Karpas-422 (cell line): Measurements from ENCODE around the gene MGST3. TPM values are rescaled to one million over a fixed set of nuclear protein-coding genes. Genes with fewer than 3 reads are reported as not detected.
"Not testable (repeated sequence)": the region's sequence is repeated elsewhere in the genome, so short reads cannot be mapped to it uniquely, and the experiment has no call there.

Source experiments
- DNase-seq: peaks from one replicate; pipeline ENCODE4 v3.0.0-alpha.2; 2015
- H2AFZ ChIP-seq: fragments of 200-600 bp; sonication (generic); 2 replicates; pipeline ENCODE4 v1.6.1; 2014; ENCODE audit warnings: antibody characterized with exemption, low read length, mixed read lengths
- H3K27ac ChIP-seq: fragments of 200-600 bp; sonication (generic); 2 replicates; pipeline ENCODE4 v1.5.1; 2014; ENCODE audit warnings: mild to moderate bottlenecking, low read length, moderate library complexity
- H3K27me3 ChIP-seq: fragments of 200-600 bp; sonication (generic); 2 replicates; pipeline ENCODE4 v1.6.1; 2014; ENCODE audit warnings: low read length, mixed read lengths
- H3K36me3 ChIP-seq: fragments of 200-600 bp; sonication (generic); 2 replicates; pipeline ENCODE4 v1.6.1; 2014; ENCODE audit warnings: low read length, mixed read lengths; ENCODE audit not compliant: insufficient read depth
- H3K4me1 ChIP-seq: fragments of 200-600 bp; sonication (generic); 2 replicates; pipeline ENCODE4 v1.6.1; 2014; ENCODE audit warnings: mild to moderate bottlenecking, low read length, mixed read lengths
- H3K4me2 ChIP-seq: fragments of 200-600 bp; sonication (generic); 2 replicates; pipeline ENCODE4 v1.6.1; 2014; ENCODE audit warnings: low read length, low read depth, mild to moderate bottlenecking; ENCODE audit not compliant: poor library complexity, severe bottlenecking
- H3K4me3 ChIP-seq: fragments of 200-600 bp; sonication (generic); 2 replicates; pipeline ENCODE4 v1.5.1; 2014; ENCODE audit warnings: mild to moderate bottlenecking, antibody characterized with exemption, low read length, mixed read lengths
- H3K79me2 ChIP-seq: fragments of 200-600 bp; sonication (generic); 2 replicates; pipeline ENCODE4 v1.6.1; 2014; ENCODE audit warnings: mild to moderate bottlenecking, low read length, mixed read lengths
- H3K9ac ChIP-seq: fragments of 200-600 bp; sonication (generic); 2 replicates; pipeline ENCODE4 v1.6.0; 2014; ENCODE audit warnings: low read length
- H3K9me2 ChIP-seq: fragments of 200-600 bp; sonication (generic), shearing (Covaris generic); replicated peaks from 2 replicates; pipeline ENCODE4 v1.6.0; 2014; ENCODE audit warnings: mild to moderate bottlenecking, low read length, moderate library complexity; ENCODE audit not compliant: insufficient read depth
- H3K9me3 ChIP-seq: fragments of 300-700, 200-600 bp; sonication (generic); 2 replicates; pipeline ENCODE4 v1.6.1; 2014; ENCODE audit warnings: low read length, mixed read lengths
- H4K20me1 ChIP-seq: fragments of 200-600 bp; sonication (generic); 2 replicates; pipeline ENCODE4 v1.6.1; 2014; ENCODE audit warnings: mild to moderate bottlenecking, antibody characterized with exemption, low read length, low read depth; ENCODE audit not compliant: insufficient read depth
- total RNA-seq: library from RNA; depleted of rRNA; stranded (reverse); fragments of >200 nt; shearing (Covaris generic); gene quantifications from 2 replicates; pipeline ENCODE4 v1.2.3, GENCODE V29; 2014; ENCODE audit warnings: low replicate concordance

Gene MGST3
- total RNA-seq, 1 experiment from 2014 or later, result 40.7 TPM

DNA sequence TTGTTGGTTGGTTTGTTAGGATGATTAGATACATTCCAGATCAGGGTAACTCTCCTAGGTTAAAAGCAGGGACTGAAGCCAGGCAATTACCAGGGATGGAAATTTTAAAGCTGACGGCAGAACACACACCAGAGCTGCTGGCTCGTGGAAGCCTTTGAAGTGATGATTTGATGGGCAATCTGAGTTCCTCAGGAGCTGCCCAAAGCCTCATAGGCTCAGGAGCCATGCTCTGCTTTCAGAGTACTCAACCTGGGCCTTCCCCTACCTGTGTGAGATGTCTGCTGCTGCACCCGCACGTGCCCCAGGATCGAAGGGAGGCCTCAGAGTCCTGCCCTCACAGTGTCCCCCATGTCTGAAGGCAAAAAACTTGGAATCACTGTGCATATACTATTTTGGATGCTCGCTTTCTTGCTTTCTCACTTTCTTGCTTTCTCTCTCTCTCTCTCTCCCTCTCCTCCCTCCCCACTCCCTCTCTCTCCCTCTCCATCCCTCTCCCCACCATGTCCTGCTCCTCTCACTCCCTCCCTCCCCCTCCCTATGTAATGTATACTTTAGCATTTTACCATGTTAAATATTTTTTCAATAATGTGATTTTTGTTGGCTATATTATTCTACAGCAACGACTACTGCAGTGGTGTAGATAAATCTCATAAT lies 18.0 kb downstream of the MGST3 start:
- Histone ChIP-seq H3K4me1 (no peaks in the 10 kb centered on the region), H3K9ac (no peak overlapping the region), H3K36me3 (no peaks in the 10 kb centered on the region), H4K20me1 (no peaks in the 10 kb centered on the region), H3K27me3 (no peaks in the 10 kb centered on the region), H3K9me2 (no peaks in the 10 kb centered on the region), H3K27ac (no peak overlapping the region), H3K4me2 (no peak overlapping the region), H3K9me3 (no peaks in the 10 kb centered on the region), H2AFZ (no peak overlapping the region), H3K4me3 (no peak overlapping the region), H3K79me2 (no peaks in the 10 kb centered on the region)
- DNase-seq, result no peak

DNA sequence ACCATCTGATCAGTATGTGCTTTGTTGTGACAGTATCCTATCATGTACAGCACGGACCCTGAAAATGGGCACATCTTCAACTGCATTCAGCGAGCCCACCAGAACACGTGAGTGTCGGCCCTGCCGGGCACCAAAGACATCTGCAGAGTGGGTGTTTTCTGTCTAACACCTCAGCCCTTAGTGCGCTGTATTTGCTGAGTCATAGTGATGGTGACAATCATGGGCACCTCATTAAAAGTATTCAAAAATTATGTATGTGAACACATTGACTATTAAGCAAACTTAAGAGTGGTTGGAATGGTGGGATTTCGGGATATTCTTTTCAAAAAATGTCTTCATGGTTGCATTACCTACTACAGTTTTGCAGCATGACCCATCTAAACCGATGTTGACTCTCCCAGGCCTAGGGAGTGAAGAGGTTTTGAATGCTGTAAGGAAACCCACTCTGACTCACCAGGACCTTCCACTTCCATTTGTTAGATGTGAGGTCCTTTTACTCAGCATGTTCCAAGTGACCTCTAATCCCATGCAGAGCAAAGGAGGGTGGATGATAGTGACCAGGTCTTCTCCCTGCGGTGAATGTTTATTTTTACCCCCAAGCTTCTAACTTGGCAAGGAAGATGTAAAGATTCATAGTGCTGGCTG lies 20.1 kb downstream of the MGST3 start:
- H3K9me2 ChIP-seq, result no peaks in the 10 kb centered on the region
- H3K27me3 ChIP-seq, result no peaks in the 10 kb centered on the region
- H3K79me2 ChIP-seq, result no peaks in the 10 kb centered on the region
- no peak overlapping the region for H3K4me2 ChIP-seq
- H3K4me3 ChIP-seq, result no peak overlapping the region
- H3K4me1 ChIP-seq, result no peaks in the 10 kb centered on the region
- DNase-seq, result no peak
- H3K27ac ChIP-seq, result no peak overlapping the region
- no peaks in the 10 kb centered on the region for H4K20me1 ChIP-seq
- no peaks in the 10 kb centered on the region for H3K9me3 ChIP-seq
- no peaks in the 10 kb centered on the region for H3K36me3 ChIP-seq
- H2AFZ ChIP-seq, result no peak overlapping the region
- no peak overlapping the region for H3K9ac ChIP-seq

DNA sequence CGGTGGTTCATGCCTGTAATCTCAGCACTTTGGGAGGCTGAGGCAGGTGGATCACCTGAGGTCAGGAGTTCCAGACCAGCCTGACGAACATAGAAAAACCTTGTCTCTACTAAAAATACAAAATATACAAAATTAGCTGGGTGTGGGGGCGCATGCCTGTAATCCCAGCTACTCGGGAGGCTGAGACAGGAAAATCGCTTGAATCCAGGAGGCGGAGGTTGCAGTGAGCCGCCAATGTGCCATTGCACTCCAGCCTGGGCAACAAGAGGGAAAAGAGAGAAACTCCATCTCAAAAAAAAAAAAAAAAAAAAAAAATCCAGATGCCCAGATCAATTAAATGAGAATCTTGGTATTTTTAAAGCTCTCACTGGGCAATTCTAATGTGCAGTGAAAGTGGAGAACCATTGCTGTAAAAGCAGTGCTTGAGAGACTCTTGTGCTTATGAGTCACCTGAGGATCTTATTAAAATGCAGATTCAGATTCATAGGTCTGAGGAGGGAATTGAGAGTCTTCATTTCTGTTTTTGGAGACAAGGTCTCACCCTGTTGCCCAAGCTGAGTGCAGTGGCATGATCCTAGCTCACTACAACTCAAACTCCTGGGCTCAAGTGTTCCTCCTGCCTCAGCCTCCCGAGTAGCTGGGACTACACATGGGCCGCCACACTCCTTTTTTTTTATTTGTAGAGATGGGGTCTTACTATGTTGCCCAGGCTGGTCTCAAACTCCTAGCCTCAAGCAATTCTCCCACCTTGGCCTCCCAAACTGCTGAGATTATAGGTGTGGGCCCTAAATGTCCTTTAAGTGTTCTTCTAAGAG lies 27.9 kb downstream of the MGST3 start:
- not testable (repeated sequence) for H3K4me3 ChIP-seq, H3K79me2 ChIP-seq, H2AFZ ChIP-seq, H4K20me1 ChIP-seq, H3K9me2 ChIP-seq, H3K27ac ChIP-seq, H3K27me3 ChIP-seq, H3K9ac ChIP-seq, DNase-seq, H3K9me3 ChIP-seq, H3K4me2 ChIP-seq, H3K4me1 ChIP-seq
- H3K36me3 ChIP-seq, result peaks cover 26% of the 10 kb centered on the region; the same call in 1 of the 2 replicates

GRCh38 chr1:165659581-165659895 lies 28.5 kb downstream of the MGST3 start:
- H2AFZ ChIP-seq, result no peak overlapping the region
- no peaks in the 10 kb centered on the region for H4K20me1 ChIP-seq
- no peak overlapping the region for H3K4me3 ChIP-seq
- no peaks in the 10 kb centered on the region for H3K9me3 ChIP-seq
- H3K36me3 ChIP-seq, result peaks cover 31% of the 10 kb centered on the region; the same call in 1 of the 2 replicates
- no peaks in the 10 kb centered on the region for H3K9me2 ChIP-seq
- H3K79me2 ChIP-seq, result no peaks in the 10 kb centered on the region
- H3K4me1 ChIP-seq, result no peaks in the 10 kb centered on the region
- no peak for DNase-seq
- H3K9ac ChIP-seq, result no peak overlapping the region
- H3K27ac ChIP-seq, result no peak overlapping the region
- H3K27me3 ChIP-seq, result no peaks in the 10 kb centered on the region
- no peak overlapping the region for H3K4me2 ChIP-seq

- no peak overlapping the region for H3K27ac ChIP-seq
- no peak overlapping the region for H2AFZ ChIP-seq
- H3K4me3 ChIP-seq, result no peak overlapping the region
- no peaks in the 10 kb centered on the region for H3K27me3 ChIP-seq
- no peak overlapping the region for H3K9ac ChIP-seq
- no peaks in the 10 kb centered on the region for H4K20me1 ChIP-seq
- peaks cover 48% of the 10 kb centered on the region; the same call in 1 of the 2 replicates for H3K36me3 ChIP-seq
- no peaks in the 10 kb centered on the region for H3K9me2 ChIP-seq
- H3K4me2 ChIP-seq, result no peak overlapping the region
- no peaks in the 10 kb centered on the region for H3K4me1 ChIP-seq
- no peaks in the 10 kb centered on the region for H3K9me3 ChIP-seq
- H3K79me2 ChIP-seq, result no peaks in the 10 kb centered on the region
- no peak for DNase-seq
These were observed 30.7 kb downstream of the MGST3 start for GRCh38 chr1:165661703-165662102.

GRCh38 chr1:165662186-165662585 lies 31.2 kb downstream of the MGST3 start:
- H3K27ac ChIP-seq, result no peak overlapping the region
- H3K4me2 ChIP-seq, result no peak overlapping the region
- H3K9me2 ChIP-seq, result no peaks in the 10 kb centered on the region
- no peaks in the 10 kb centered on the region for H3K79me2 ChIP-seq
- H3K4me3 ChIP-seq, result no peak overlapping the region
- no peaks in the 10 kb centered on the region for H3K27me3 ChIP-seq
- DNase-seq, result no peak
- peaks cover 48% of the 10 kb centered on the region; the same call in 1 of the 2 replicates for H3K36me3 ChIP-seq
- H4K20me1 ChIP-seq, result no peaks in the 10 kb centered on the region
- no peaks in the 10 kb centered on the region for H3K9me3 ChIP-seq
- H2AFZ ChIP-seq, result no peak overlapping the region
- H3K9ac ChIP-seq, result no peak overlapping the region
- no peaks in the 10 kb centered on the region for H3K4me1 ChIP-seq

DNA sequence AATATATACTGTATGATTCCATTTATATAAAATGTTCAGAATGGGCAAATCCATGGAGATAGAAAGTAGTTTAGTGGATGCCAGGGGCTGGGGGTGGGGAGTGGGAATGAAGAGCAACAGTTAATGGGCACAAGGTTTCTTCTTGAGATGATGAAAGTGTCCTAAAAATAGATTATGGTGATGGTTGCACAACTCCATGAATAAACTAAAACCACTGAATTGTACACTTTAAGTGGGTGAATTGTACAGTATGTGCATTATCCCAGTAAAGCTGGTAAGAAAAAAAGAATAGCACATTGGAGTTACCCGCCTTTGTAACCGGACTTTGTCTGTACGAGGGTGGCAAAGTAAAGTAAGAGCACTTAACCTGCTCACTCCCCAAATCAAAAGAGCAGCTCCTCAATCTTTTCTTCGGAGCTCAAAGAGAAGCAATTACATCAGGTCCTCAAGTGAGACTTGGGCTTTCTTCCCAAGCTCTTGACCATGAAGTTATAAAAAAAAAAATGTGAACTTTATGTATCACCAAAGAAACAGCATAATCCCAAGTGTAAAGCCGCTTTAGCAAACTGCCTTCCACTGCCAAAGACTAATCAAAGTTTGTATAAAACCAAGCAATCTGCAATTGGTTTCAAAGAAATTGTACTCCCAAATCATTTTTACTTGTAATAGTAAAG lies 35.3 kb downstream of the MGST3 start:
- Histone ChIP-seq H3K9ac (no peak overlapping the region), H3K4me1 (no peaks in the 10 kb centered on the region), H2AFZ (no peak overlapping the region), H3K27ac (no peak overlapping the region), H3K79me2 (peaks cover 1% of the 10 kb centered on the region; the same call in 1 of the 2 replicates), H3K9me2 (no peaks in the 10 kb centered on the region), H3K27me3 (no peaks in the 10 kb centered on the region), H4K20me1 (no peaks in the 10 kb centered on the region), H3K9me3 (no peaks in the 10 kb centered on the region), H3K4me3 (no peak overlapping the region), H3K4me2 (no peak overlapping the region), H3K36me3 (peaks cover 64% of the 10 kb centered on the region)
- DNase-seq, result no peak

- Histone ChIP-seq H4K20me1 (no peaks in the 10 kb centered on the region), H3K9me2 (no peaks in the 10 kb centered on the region), H3K79me2 (peaks cover 12% of the 10 kb centered on the region), H3K4me3 (no peak overlapping the region), H3K9ac (no peak overlapping the region), H2AFZ (no peak overlapping the region), H3K36me3 (peaks cover 63% of the 10 kb centered on the region), H3K27me3 (no peaks in the 10 kb centered on the region), H3K27ac (no peak overlapping the region), H3K9me3 (no peaks in the 10 kb centered on the region), H3K4me2 (no peak overlapping the region), H3K4me1 (no peaks in the 10 kb centered on the region)
- no peak for DNase-seq
These were observed 37.1 kb downstream of the MGST3 start for GRCh38 chr1:165668184-165668583.
